ENCODE data around the gene VAX1. TPM values are rescaled to one million over a fixed set of nuclear protein-coding genes. Genes with fewer than 3 reads are reported as not detected.

Gene VAX1
- total RNA-seq, 4 donors from 2014 or later = not detected

- H3K4me3 ChIP-seq (replicated peaks in 1 of 3) = no peak overlapping the region
- H3K36me3 ChIP-seq = no peaks in the 10 kb centered on the region
- H3K27ac ChIP-seq = no peak overlapping the region
- TF ChIP-seq CTCF (IDR thresholded peaks at IDR 0.05) (no peak), POLR2A (IDR thresholded peaks at IDR 0.05) (no peak)
- intact Hi-C loops (cut with DNase I) = no loop called here
- no peak for DNase-seq
- H3K9me3 ChIP-seq = no peaks in the 10 kb centered on the region
- H3K4me1 ChIP-seq = no peaks in the 10 kb centered on the region
- 32 to 41% methylated on average over 1 of the region's 1 CpG for WGBS, 2 donors
- H3K27me3 ChIP-seq = no peaks in the 10 kb centered on the region
Measured at GRCh38 chr10:117112220-117112619, 25.9 kb downstream of the VAX1 start.

DNA sequence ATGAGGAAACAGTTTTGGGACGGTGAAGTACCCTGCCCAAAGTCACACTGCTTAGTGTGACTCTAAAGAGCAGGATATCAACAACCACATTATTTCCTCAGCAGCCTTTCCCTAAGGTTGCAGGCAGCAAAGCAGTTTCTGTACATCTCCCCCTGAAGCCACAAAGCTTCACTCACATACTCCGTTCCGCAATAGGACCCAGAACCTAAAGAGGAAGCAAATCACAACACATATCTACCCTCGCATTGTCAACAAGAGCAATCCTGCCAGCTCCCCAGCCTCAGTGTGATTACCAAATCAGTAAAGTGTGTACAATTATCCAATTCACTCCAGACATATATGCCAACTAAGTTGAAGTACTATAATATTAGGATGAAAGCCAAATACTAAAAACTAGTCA lies 30.8 kb downstream of the VAX1 start:
- Histone ChIP-seq H3K27me3 (no peaks in the 10 kb centered on the region), H3K4me3 (replicated peaks in 1 of 3) (no peak overlapping the region), H3K9me3 (no peaks in the 10 kb centered on the region), H3K36me3 (no peaks in the 10 kb centered on the region), H3K4me1 (no peaks in the 10 kb centered on the region), H3K27ac (no peak overlapping the region)
- DNase-seq = no peak
- 47 to 49% methylated on average over 4 of the region's 4 CpGs for WGBS, 2 donors
- intact Hi-C loops (cut with DNase I) = no loop called here
- TF ChIP-seq CTCF (IDR thresholded peaks at IDR 0.05) (no peak), POLR2A (IDR thresholded peaks at IDR 0.05) (no peak)

DNA sequence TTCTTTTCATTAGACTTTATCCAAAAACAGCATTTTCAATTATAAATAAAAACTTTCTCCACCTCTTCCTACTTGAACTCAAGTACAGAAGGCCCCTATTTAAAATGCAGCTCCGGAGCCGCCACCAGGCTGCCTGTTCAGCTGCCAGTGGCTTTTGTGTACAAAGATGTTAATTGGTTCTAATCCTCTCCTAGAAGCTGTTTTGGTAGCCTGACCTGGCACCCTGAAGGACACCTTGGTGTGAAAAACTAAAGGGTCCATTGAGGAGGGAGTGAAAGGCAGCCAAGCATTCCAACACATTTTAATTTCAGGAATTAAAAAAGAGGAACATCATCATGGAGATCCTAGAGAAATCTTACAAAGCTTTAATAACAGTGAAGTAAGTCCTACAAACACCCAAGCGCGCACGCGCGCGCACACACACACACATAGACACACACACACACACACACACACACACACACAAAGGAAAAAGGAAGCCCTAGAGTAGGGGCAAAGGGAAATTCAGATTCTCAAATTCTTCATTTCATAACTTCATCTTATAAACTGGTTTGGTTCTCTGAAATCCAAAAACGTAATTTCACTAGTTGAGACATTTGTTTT lies 41.4 kb downstream of the VAX1 start:
- intact Hi-C loops (cut with DNase I) = no loop called here
- DNase-seq = no peak
- 80% methylated on average over 9 of the region's 9 CpGs for WGBS, 2 donors

GRCh38 chr10:117094856-117095255 lies 43.2 kb downstream of the VAX1 start:
- no peak for TF ChIP-seq POLR2A (IDR thresholded peaks at IDR 0.05)
- no peaks in the 10 kb centered on the region for H3K27me3 ChIP-seq
- DNase-seq = no peak
- no peaks in the 10 kb centered on the region for H3K36me3 ChIP-seq
- H3K4me3 ChIP-seq (replicated peaks in 1 of 3) = no peak overlapping the region
- H3K27ac ChIP-seq = no peak overlapping the region
- intact Hi-C loops (cut with DNase I) = no loop called here
- no peaks in the 10 kb centered on the region for H3K9me3 ChIP-seq
- WGBS, 2 donors = 59 to 67% methylated on average over 9 of the region's 9 CpGs
- no peaks in the 10 kb centered on the region for H3K4me1 ChIP-seq

More for the DNA sequence above, 41.4 kb downstream of the VAX1 start:
- Histone ChIP-seq H3K4me1 (no peaks in the 10 kb centered on the region), H3K27me3 (no peaks in the 10 kb centered on the region), H3K36me3 (no peaks in the 10 kb centered on the region), H3K27ac (no peak overlapping the region), H3K9me3 (no peaks in the 10 kb centered on the region), H3K4me3 (replicated peaks in 1 of 3) (no peak overlapping the region)
- TF ChIP-seq POLR2A (IDR thresholded peaks at IDR 0.05) (no peak), CTCF (IDR thresholded peaks at IDR 0.05) (no peak)

- Histone ChIP-seq H3K4me1 (no peaks in the 10 kb centered on the region), H3K4me3 (replicated peaks in 1 of 3) (no peak overlapping the region), H3K36me3 (no peaks in the 10 kb centered on the region), H3K27ac (no peak overlapping the region), H3K27me3 (no peaks in the 10 kb centered on the region), H3K9me3 (no peaks in the 10 kb centered on the region)
- WGBS, 2 donors = 77 to 81% methylated on average over 6 of the region's 6 CpGs
- intact Hi-C loops (cut with DNase I) = no loop called here
- TF ChIP-seq CTCF (IDR thresholded peaks at IDR 0.05) = no peak
- no peak for DNase-seq
Measured at GRCh38 chr10:117092386-117092785, 45.7 kb downstream of the VAX1 start.

DNA sequence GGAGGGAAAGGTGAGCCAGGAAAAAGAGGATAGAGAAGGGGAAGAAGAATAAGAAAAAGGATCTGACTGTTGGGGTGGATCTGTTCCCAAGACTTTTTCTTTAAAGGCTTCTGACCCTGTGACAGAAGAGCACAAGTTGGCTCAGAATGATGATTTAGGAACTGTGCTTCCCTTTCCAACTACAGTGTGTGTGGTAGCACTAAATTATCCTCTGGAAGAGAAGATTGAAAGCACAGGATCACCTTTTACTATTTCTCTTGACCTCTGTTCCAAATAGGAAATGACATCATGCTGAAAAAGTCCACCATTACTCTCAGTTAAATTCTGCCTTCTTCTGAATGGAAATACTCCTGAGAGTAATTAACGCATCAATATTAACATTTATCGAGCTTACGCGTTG lies 47.2 kb downstream of the VAX1 start:
- no peaks in the 10 kb centered on the region for H3K9me3 ChIP-seq
- H3K27ac ChIP-seq = no peak overlapping the region
- no peaks in the 10 kb centered on the region for H3K27me3 ChIP-seq
- WGBS, 2 donors = 85 to 88% methylated on average over 4 of the region's 4 CpGs
- intact Hi-C loops (cut with DNase I) = no loop called here
- no peaks in the 10 kb centered on the region for H3K36me3 ChIP-seq
- TF ChIP-seq POLR2A (IDR thresholded peaks at IDR 0.05) (no peak), CTCF (IDR thresholded peaks at IDR 0.05) (no peak)
- H3K4me1 ChIP-seq = no peaks in the 10 kb centered on the region
- no peak for DNase-seq
- no peak overlapping the region for H3K4me3 ChIP-seq (replicated peaks in 1 of 3)

All from thyroid gland (tissue), 4 donors.